CD14-positive monocyte (primary cell): ENCODE data around the gene CATSPER2. TPM values are rescaled to one million over a fixed set of nuclear protein-coding genes. Genes with fewer than 3 reads are reported as not detected.
"Not testable (repeated sequence)": the region's sequence is repeated elsewhere in the genome, so short reads cannot be mapped to it uniquely, and the experiment has no call there.

Experiments
- DNase-seq, 3 donors: peaks; one replicate each; pipeline ENCODE4 v3.0.0-alpha.2; 2011 to 2022
- H2AFZ ChIP-seq: 2 replicates; pipeline ENCODE4 v1.6.0; 2012; ENCODE audit warnings: mild to moderate bottlenecking, low read depth, low read length, inconsistent platforms; ENCODE audit not compliant: insufficient read depth, poor library complexity, severe bottlenecking
- H3K27ac ChIP-seq, 2 donors: 1 replicate in 1 of 2; 2 replicates in 1 of 2; pipeline ENCODE4 v1.5.1; 2012 to 2013; ENCODE audit warnings: low read length in 2 of 2, control low read depth in 1 of 2, inconsistent platforms in 1 of 2, low read depth in 1 of 2, mild to moderate bottlenecking in 1 of 2
- H3K27me3 ChIP-seq, 2 donors: one replicate each; pipeline versions ENCODE4 v1.6.0 to v1.6.1; 2011 to 2013; ENCODE audit warnings: low read length in 2 of 2; ENCODE audit not compliant: control insufficient read depth in 2 of 2, insufficient read depth in 2 of 2
- H3K36me3 ChIP-seq, 2 donors: replicated peaks in 1 of 2; 1 replicate in 1 of 2; 2 replicates in 1 of 2; pipeline versions ENCODE4 v1.5.1 to v1.6.1; 2012 to 2013; ENCODE audit warnings: low read length in 2 of 2, control low read depth in 1 of 2, inconsistent platforms in 1 of 2, mild to moderate bottlenecking in 1 of 2; ENCODE audit not compliant: insufficient read depth in 2 of 2, control insufficient read depth in 1 of 2
- H3K4me1 ChIP-seq, 2 donors: 1 replicate in 1 of 2; 2 replicates in 1 of 2; pipeline versions ENCODE4 v1.5.1 to v1.6.1; 2012 to 2013; ENCODE audit warnings: low read length in 2 of 2, control low read depth in 1 of 2, inconsistent platforms in 1 of 2, mild to moderate bottlenecking in 1 of 2, moderate library complexity in 1 of 2; ENCODE audit not compliant: insufficient read depth in 2 of 2, control insufficient read depth in 1 of 2
- H3K4me2 ChIP-seq: replicated peaks from 2 replicates; pipeline ENCODE3; 2012; ENCODE audit warnings: low read length, moderate library complexity, mild to moderate bottlenecking; ENCODE audit not compliant: poor library complexity, severe bottlenecking; ENCODE audit errors: extremely low read depth
- H3K4me3 ChIP-seq, 3 experiments: fragments of 200-600 bp in 1 of 3; sonication (generic) in 1 of 3; replicated peaks in 1 of 3; 1 replicate in 2 of 3; 2 replicates in 1 of 3; pipeline ENCODE4 v1.5.1; 2011 to 2013; ENCODE audit warnings: low read length in 3 of 3, mild to moderate bottlenecking in 3 of 3, control low read depth in 2 of 3, low read depth in 2 of 3, inconsistent platforms in 1 of 3, moderate library complexity in 1 of 3
- H3K79me2 ChIP-seq: 2 replicates; pipeline ENCODE4 v1.6.0; 2012; ENCODE audit warnings: mild to moderate bottlenecking, control low read depth, inconsistent platforms, low read length, moderate library complexity; ENCODE audit not compliant: insufficient read depth
- H3K9ac ChIP-seq: 2 replicates; pipeline ENCODE4 v1.6.0; 2017; ENCODE audit warnings: low read length, mild to moderate bottlenecking; ENCODE audit not compliant: insufficient read depth, poor library complexity, severe bottlenecking
- H3K9me3 ChIP-seq, 2 donors: replicated peaks in 1 of 2; 1 replicate in 1 of 2; 2 replicates in 1 of 2; pipeline versions ENCODE4 v1.5.1 to v1.6.1; 2012 to 2013; ENCODE audit warnings: low read length in 2 of 2, control low read depth in 1 of 2; ENCODE audit not compliant: control insufficient read depth in 1 of 2, insufficient read depth in 1 of 2
- H4K20me1 ChIP-seq: 2 replicates; pipeline ENCODE4 v1.6.0; 2012; ENCODE audit warnings: mild to moderate bottlenecking, low read length, control low read depth, moderate library complexity; ENCODE audit not compliant: insufficient read depth
- H3K27ac Mint-ChIP-seq, 7 donors: one replicate each; pipeline ENCODE4 v1.8.0; 2020; ENCODE audit warnings: mild to moderate bottlenecking in 7 of 7, mixed read lengths in 7 of 7, moderate library complexity in 6 of 7, inconsistent platforms in 2 of 7
- H3K27me3 Mint-ChIP-seq, 3 donors: one replicate each; pipeline ENCODE4 v1.8.0; 2021 to 2022; ENCODE audit warnings: low read depth in 3 of 3, mild to moderate bottlenecking in 3 of 3, mixed read lengths in 3 of 3, moderate library complexity in 3 of 3, inconsistent platforms in 1 of 3
- H3K36me3 Mint-ChIP-seq, 2 donors: one replicate each; pipeline ENCODE4 v1.8.0; 2020; ENCODE audit warnings: mixed read lengths in 2 of 2, inconsistent platforms in 1 of 2, mild to moderate bottlenecking in 1 of 2
- H3K4me1 Mint-ChIP-seq: one replicate; pipeline ENCODE4 v1.8.0; 2020; ENCODE audit warnings: mild to moderate bottlenecking, mixed read lengths
- H3K4me3 Mint-ChIP-seq, 2 donors: one replicate each; pipeline ENCODE4 v1.8.0; 2020; ENCODE audit warnings: mild to moderate bottlenecking in 2 of 2, mixed read lengths in 2 of 2, moderate library complexity in 1 of 2
- H3K9me3 Mint-ChIP-seq, 7 donors: one replicate each; pipeline ENCODE4 v1.8.0; 2020 to 2022; ENCODE audit warnings: mixed read lengths in 7 of 7, mild to moderate bottlenecking in 6 of 7, moderate library complexity in 6 of 7, inconsistent platforms in 2 of 7
- WGBS: methylation state at CpG from one replicate; pipeline ENCODE4 v1.1.5; 2013; ENCODE audit warnings: missing lambda C conversion rate; ENCODE audit not compliant: insufficient coverage; 5-methylcytosine and 5-hydroxymethylcytosine counted together
- intact Hi-C, 2 donors: fragments of 100-400 bp; cut with micrococcal nuclease; formaldehyde crosslinking; loops; one replicate each; pipeline versions ENCODE4 v1.15.0 to v1.15.1; 2023
- polyA plus RNA-seq, 3 donors: library from polyadenylated mRNA; depleted of rRNA in 1 of 3; unstranded in 2 of 3; stranded (reverse) in 1 of 3; fragments of 300-500 nt in 2 of 3; fragments of >200 nt in 1 of 3; fragmentation: Illumina TruSeq in 2 of 3; gene quantifications; 1 replicate in 2 of 3; 2 replicates in 1 of 3; pipeline ENCODE4 v1.2.3, GENCODE V29; 2012 to 2021

CATSPER2 gene
- polyA plus RNA-seq, 3 donors, result 2.5 TPM; not detected in 2

GRCh38 chr15:43617750-43618149, 30.9 kb downstream of the CATSPER2 start:
- H3K9me3 ChIP-seq, H3K79me2 ChIP-seq, H3K9me3 Mint-ChIP-seq, H3K4me3 ChIP-seq, H3K4me1 Mint-ChIP-seq, H3K4me2 ChIP-seq, H3K27ac ChIP-seq, H3K9ac ChIP-seq, H4K20me1 ChIP-seq, H3K36me3 ChIP-seq, H3K36me3 Mint-ChIP-seq, H3K4me3 Mint-ChIP-seq, DNase-seq, H3K27me3 ChIP-seq, H3K4me1 ChIP-seq, H2AFZ ChIP-seq, H3K27ac Mint-ChIP-seq, intact Hi-C loops: not testable (repeated sequence)
- peaks cover 7 to 12% (median 8%) of the 10 kb centered on the region in 3 donors for H3K27me3 Mint-ChIP-seq
- WGBS, result no CpG with 5 or more reads among the region's 8 CpGs

GRCh38 chr15:43602233-43602632, 46.4 kb downstream of the CATSPER2 start:
- H3K4me3 Mint-ChIP-seq, H3K4me1 ChIP-seq, H3K79me2 ChIP-seq, H3K27ac Mint-ChIP-seq, H3K9me3 ChIP-seq, H3K36me3 Mint-ChIP-seq, H3K4me2 ChIP-seq, DNase-seq, H2AFZ ChIP-seq, H3K36me3 ChIP-seq, H3K27me3 ChIP-seq, H3K27ac ChIP-seq, intact Hi-C loops, H3K4me1 Mint-ChIP-seq, H4K20me1 ChIP-seq, H3K9me3 Mint-ChIP-seq, H3K9ac ChIP-seq, H3K4me3 ChIP-seq: not testable (repeated sequence)
- WGBS, result 100% methylated on average over 1 of the region's 6 CpGs
- peaks cover 2 to 18% (median 4%) of the 10 kb centered on the region in 3 donors for H3K27me3 Mint-ChIP-seq

GRCh38 chr15:43600200-43600599, 48.4 kb downstream of the CATSPER2 start:
- intact Hi-C loops, H3K4me1 ChIP-seq, H4K20me1 ChIP-seq, H3K4me2 ChIP-seq, H3K79me2 ChIP-seq, H3K4me1 Mint-ChIP-seq, H3K27me3 ChIP-seq, DNase-seq, H3K9me3 ChIP-seq, H3K9me3 Mint-ChIP-seq, H3K36me3 Mint-ChIP-seq, H3K4me3 Mint-ChIP-seq, H3K4me3 ChIP-seq, H3K9ac ChIP-seq, H2AFZ ChIP-seq, H3K27ac Mint-ChIP-seq, H3K36me3 ChIP-seq, H3K27ac ChIP-seq: not testable (repeated sequence)
- no CpG with 5 or more reads among the region's 2 CpGs for WGBS
- H3K27me3 Mint-ChIP-seq, result peaks cover 2 to 18% (median 9%) of the 10 kb centered on the region in 3 donors

- peaks cover 2 to 14% (median 9%) of the 10 kb centered on the region in 3 donors for H3K27me3 Mint-ChIP-seq
- DNase-seq, H3K4me1 Mint-ChIP-seq, H3K79me2 ChIP-seq, H4K20me1 ChIP-seq, H3K27ac Mint-ChIP-seq, H3K27me3 ChIP-seq, H3K9me3 ChIP-seq, intact Hi-C loops, H3K4me3 Mint-ChIP-seq, H3K27ac ChIP-seq, H3K36me3 Mint-ChIP-seq, H3K9ac ChIP-seq, H3K36me3 ChIP-seq, H3K4me1 ChIP-seq, H2AFZ ChIP-seq, H3K4me2 ChIP-seq, H3K9me3 Mint-ChIP-seq, H3K4me3 ChIP-seq: not testable (repeated sequence)
- WGBS, result no CpG with 5 or more reads among the region's 6 CpGs
These were observed 49.5 kb downstream of the CATSPER2 start for GRCh38 chr15:43599131-43599530.
